Occipital lobe (tissue), 2 donors: ENCODE data around the gene FAM43A. TPM values are rescaled to one million over a fixed set of nuclear protein-coding genes. Genes with fewer than 3 reads are reported as not detected.

ENCODE experiments used
- small RNA-seq: library from RNA; depleted of rRNA; stranded (forward); fragments of <200 nt; gene quantifications from one replicate; pipeline ENCODE3, GENCODE V24; 2014
- total RNA-seq: library from RNA; depleted of rRNA; stranded (reverse); fragments of >200 nt; gene quantifications from one replicate; pipeline ENCODE4 v1.2.3, GENCODE V29; 2014

Gene FAM43A
- total RNA-seq, 1 donor from 2014 or later: 5.3 TPM

Small RNA genes within 50 kb of the gene (small RNA-seq; reads per million reads assigned to genes)
- gene AC046143.2: not detected

Other genes starting within 250 kb of the FAM43A start
- gene ATP13A3, start 198.9 kb upstream of the FAM43A start, total RNA-seq: 146 TPM
- gene TMEM44, start 52.5 kb upstream of the FAM43A start, total RNA-seq: 20.6 TPM
- 42.4 TPM for gene LSG1, start 13.7 kb upstream of the FAM43A start, total RNA-seq